Breast epithelium (tissue), 3 donors: ENCODE measurements around the gene PRKCE.

Experiments
- POLR2AphosphoS5 ChIP-seq, 3 donors: sonication (generic); formaldehyde crosslinking; IDR thresholded peaks; one replicate each; pipeline ENCODE4 v1.6.1; 2017; ENCODE audit warnings: antibody characterized with exemption in 3 of 3
- TF ChIP-seq, protein P1 (sequence below), 3 donors: fragments of 450-650 bp; IDR thresholded peaks; one replicate each; pipeline ENCODE4 v1.5.1; 2016 to 2017; ENCODE audit warnings: antibody characterized with exemption in 3 of 3, mild to moderate bottlenecking in 3 of 3, moderate library complexity in 3 of 3

DNA sequence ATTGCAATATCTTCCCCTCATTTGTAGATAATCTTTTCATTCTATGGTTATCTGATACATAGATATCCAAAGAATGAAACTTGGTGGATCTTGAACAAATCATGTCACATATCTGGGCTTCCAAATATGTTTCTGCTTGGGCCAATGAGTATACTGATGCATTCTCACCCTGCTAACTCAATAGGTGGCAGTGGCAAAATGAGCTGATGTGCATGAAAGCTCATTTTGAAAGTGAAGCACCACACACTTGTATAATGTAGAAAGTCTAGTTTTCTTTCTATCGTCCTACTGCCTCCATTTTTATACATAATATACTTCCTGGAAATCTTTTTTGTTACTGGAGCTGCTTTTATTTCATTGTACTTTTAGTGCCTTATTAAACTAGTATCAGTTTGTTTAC, 208.2 kb downstream of the PRKCE start:
- TF ChIP-seq, protein P1, sequence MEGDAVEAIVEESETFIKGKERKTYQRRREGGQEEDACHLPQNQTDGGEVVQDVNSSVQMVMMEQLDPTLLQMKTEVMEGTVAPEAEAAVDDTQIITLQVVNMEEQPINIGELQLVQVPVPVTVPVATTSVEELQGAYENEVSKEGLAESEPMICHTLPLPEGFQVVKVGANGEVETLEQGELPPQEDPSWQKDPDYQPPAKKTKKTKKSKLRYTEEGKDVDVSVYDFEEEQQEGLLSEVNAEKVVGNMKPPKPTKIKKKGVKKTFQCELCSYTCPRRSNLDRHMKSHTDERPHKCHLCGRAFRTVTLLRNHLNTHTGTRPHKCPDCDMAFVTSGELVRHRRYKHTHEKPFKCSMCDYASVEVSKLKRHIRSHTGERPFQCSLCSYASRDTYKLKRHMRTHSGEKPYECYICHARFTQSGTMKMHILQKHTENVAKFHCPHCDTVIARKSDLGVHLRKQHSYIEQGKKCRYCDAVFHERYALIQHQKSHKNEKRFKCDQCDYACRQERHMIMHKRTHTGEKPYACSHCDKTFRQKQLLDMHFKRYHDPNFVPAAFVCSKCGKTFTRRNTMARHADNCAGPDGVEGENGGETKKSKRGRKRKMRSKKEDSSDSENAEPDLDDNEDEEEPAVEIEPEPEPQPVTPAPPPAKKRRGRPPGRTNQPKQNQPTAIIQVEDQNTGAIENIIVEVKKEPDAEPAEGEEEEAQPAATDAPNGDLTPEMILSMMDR (IDR thresholded peaks at IDR 0.05): no peak
- TF ChIP-seq POLR2AphosphoS5 (IDR thresholded peaks at IDR 0.05): no peak
